Neural progenitor cell (in vitro differentiated cells): ENCODE data around the gene TMEM82.

Source experiments
- EZH2 ChIP-seq: fragments of 200-600 bp; sonication (generic); IDR thresholded peaks from 2 replicates; pipeline ENCODE4 v1.6.1; 2017; ENCODE audit warnings: antibody characterized with exemption, mild to moderate bottlenecking, moderate library complexity
- TF ChIP-seq, protein P1 (sequence below): fragments of 200-600 bp; sonication (generic); IDR thresholded peaks from 2 replicates; pipeline ENCODE4 v1.5.1; 2017; ENCODE audit warnings: antibody characterized with exemption, mild to moderate bottlenecking

DNA sequence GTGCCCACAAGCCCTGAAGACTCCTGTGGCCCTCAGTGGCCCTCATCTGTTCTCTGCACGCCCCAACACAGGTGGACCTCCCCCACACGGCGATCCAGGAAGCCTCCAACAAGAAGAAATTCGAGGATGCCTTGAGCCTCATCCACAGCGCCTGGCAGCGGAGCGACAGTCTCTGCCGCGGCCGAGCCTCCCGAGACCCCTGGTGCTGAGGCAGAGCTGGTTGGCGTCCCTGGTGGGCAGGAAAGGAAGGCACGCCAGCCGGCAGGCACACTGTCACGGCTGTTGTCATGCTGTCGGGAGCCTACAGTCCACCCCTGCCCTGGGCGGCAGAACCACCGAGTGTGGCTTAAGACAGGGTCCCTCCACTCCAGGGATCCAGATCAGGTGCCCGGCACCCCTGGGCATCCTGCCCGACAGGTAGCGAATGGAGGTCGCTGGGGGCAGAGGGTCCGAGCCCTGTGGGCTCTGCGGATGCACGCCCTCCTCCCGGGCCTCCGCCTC is 8.5 kb upstream of the TMEM82 start:
- TF ChIP-seq, protein P1, sequence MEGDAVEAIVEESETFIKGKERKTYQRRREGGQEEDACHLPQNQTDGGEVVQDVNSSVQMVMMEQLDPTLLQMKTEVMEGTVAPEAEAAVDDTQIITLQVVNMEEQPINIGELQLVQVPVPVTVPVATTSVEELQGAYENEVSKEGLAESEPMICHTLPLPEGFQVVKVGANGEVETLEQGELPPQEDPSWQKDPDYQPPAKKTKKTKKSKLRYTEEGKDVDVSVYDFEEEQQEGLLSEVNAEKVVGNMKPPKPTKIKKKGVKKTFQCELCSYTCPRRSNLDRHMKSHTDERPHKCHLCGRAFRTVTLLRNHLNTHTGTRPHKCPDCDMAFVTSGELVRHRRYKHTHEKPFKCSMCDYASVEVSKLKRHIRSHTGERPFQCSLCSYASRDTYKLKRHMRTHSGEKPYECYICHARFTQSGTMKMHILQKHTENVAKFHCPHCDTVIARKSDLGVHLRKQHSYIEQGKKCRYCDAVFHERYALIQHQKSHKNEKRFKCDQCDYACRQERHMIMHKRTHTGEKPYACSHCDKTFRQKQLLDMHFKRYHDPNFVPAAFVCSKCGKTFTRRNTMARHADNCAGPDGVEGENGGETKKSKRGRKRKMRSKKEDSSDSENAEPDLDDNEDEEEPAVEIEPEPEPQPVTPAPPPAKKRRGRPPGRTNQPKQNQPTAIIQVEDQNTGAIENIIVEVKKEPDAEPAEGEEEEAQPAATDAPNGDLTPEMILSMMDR = no peak
- TF ChIP-seq EZH2 = no peak
